IMR-90 (cell line): ENCODE data around the gene GPX1. TPM values are rescaled to one million over a fixed set of nuclear protein-coding genes. Genes with fewer than 3 reads are reported as not detected.

Source experiments
- ATAC-seq: fragments of 200-7000 bp; cut with Tn5 transposase; 2 replicates; pipeline ENCODE4 v1.9.1; 2020; ENCODE audit warnings: low read depth, mild to moderate bottlenecking, moderate library complexity
- BruUV-seq: library from RNA; stranded (reverse); fragments of 400-500 nt; replicated peaks from 2 replicates; lab custom pipeline; 2021; lab: Mats Ljungman, UMichigan
- CTCF ChIA-PET: fragments of 300-600 bp; formaldehyde crosslinking; extraction: SDS; loops from one replicate; lab custom pipeline; 2021; ENCODE audit warnings: antibody characterized with exemption; lab: Yijun Ruan, JAX
- POLR2A ChIA-PET: fragments of 300-600 bp; sonication (Branson Sonifier 250); formaldehyde crosslinking; loops from one replicate; lab custom pipeline; 2022; ENCODE audit warnings: antibody characterized with exemption; ENCODE audit not compliant: unreplicated experiment; lab: Charles Lee
- DNase-seq: peaks from one replicate; pipeline ENCODE4 v3.0.0; 2013
- H2AFZ ChIP-seq: replicated peaks from 2 replicates; pipeline ENCODE3; 2013; ENCODE audit warnings: low read length, mild to moderate bottlenecking; ENCODE audit not compliant: poor library complexity
- H2AK5ac ChIP-seq: 2 replicates; pipeline ENCODE4 v1.6.1; 2013; ENCODE audit warnings: low read depth, low read length, inconsistent platforms
- H2AK9ac ChIP-seq: replicated peaks from 2 replicates; pipeline ENCODE3; 2013; ENCODE audit warnings: mild to moderate bottlenecking, low read depth, low read length, moderate library complexity; ENCODE audit not compliant: poor library complexity
- H2BK120ac ChIP-seq: 2 replicates; pipeline ENCODE4 v1.6.1; 2013; ENCODE audit warnings: low read depth, low read length, inconsistent platforms
- H2BK15ac ChIP-seq: 3 replicates; pipeline ENCODE4 v1.6.1; 2013; ENCODE audit warnings: low read depth, low read length, inconsistent platforms
- H2BK20ac ChIP-seq: 2 replicates; pipeline ENCODE4 v1.6.1; 2013; ENCODE audit warnings: low read depth, mild to moderate bottlenecking, inconsistent platforms, low read length, moderate library complexity
- H2BK5ac ChIP-seq: 2 replicates; pipeline ENCODE4 v1.6.1; 2013; ENCODE audit warnings: mild to moderate bottlenecking, low read depth, low read length, inconsistent platforms; ENCODE audit not compliant: poor library complexity, severe bottlenecking
- H3K14ac ChIP-seq: replicated peaks from 2 replicates; pipeline ENCODE4 v1.6.1; 2013; ENCODE audit warnings: low read depth, low read length, inconsistent platforms
- H3K18ac ChIP-seq: 2 replicates; pipeline ENCODE4 v1.6.1; 2013; ENCODE audit warnings: low read depth, low read length, control low read depth
- H3K23ac ChIP-seq: 2 replicates; pipeline ENCODE4 v1.6.1; 2013; ENCODE audit warnings: low read depth, low read length, inconsistent platforms
- H3K27ac ChIP-seq: 2 replicates; pipeline ENCODE4 v1.5.1; 2013; ENCODE audit warnings: mild to moderate bottlenecking, control low read depth, low read length; ENCODE audit not compliant: insufficient read depth
- H3K27me3 ChIP-seq: 2 replicates; pipeline ENCODE4 v1.6.1; 2013; ENCODE audit warnings: low read length; ENCODE audit not compliant: control insufficient read depth, insufficient read depth
- H3K36me3 ChIP-seq: 2 replicates; pipeline ENCODE4 v1.6.1; 2013; ENCODE audit warnings: low read length, mixed read lengths; ENCODE audit not compliant: control insufficient read depth, insufficient read depth
- H3K4ac ChIP-seq: 2 replicates; pipeline ENCODE4 v1.6.1; 2013; ENCODE audit warnings: low read depth, low read length, inconsistent platforms
- H3K4me1 ChIP-seq: 2 replicates; pipeline ENCODE4 v1.6.1; 2013; ENCODE audit warnings: low read length, mixed read lengths; ENCODE audit not compliant: control insufficient read depth, insufficient read depth
- H3K4me2 ChIP-seq: 2 replicates; pipeline ENCODE4 v1.6.1; 2013; ENCODE audit warnings: low read depth, mild to moderate bottlenecking, control low read depth, low read length, moderate library complexity
- H3K4me3 ChIP-seq: 2 replicates; pipeline ENCODE4 v1.5.1; 2013; ENCODE audit warnings: low read depth, mild to moderate bottlenecking, control low read depth, low read length, moderate library complexity; ENCODE audit not compliant: insufficient read depth
- H3K56ac ChIP-seq: 2 replicates; pipeline ENCODE4 v1.6.1; 2013; ENCODE audit warnings: low read length, inconsistent platforms; ENCODE audit not compliant: insufficient read depth; ENCODE audit errors: extremely low read depth
- H3K79me1 ChIP-seq, 2 experiments: 2 replicates each; pipeline ENCODE4 v1.6.1; 2013; ENCODE audit warnings: low read length in 2 of 2, inconsistent platforms in 1 of 2, low read depth in 1 of 2
- H3K9ac ChIP-seq: 2 replicates; pipeline ENCODE4 v1.6.1; 2013; ENCODE audit warnings: low read depth, low read length, control low read depth
- H3K9me1 ChIP-seq: 2 replicates; pipeline ENCODE4 v1.6.1; 2013; ENCODE audit warnings: low read length, inconsistent platforms; ENCODE audit not compliant: insufficient read depth
- H3K9me3 ChIP-seq: 2 replicates; pipeline ENCODE4 v1.6.1; 2013; ENCODE audit warnings: low read length; ENCODE audit not compliant: control insufficient read depth, insufficient read depth
- H4K20me1 ChIP-seq: 2 replicates; pipeline ENCODE4 v1.6.1; 2013; ENCODE audit warnings: low read length, inconsistent platforms; ENCODE audit not compliant: insufficient read depth
- H4K5ac ChIP-seq: 2 replicates; pipeline ENCODE4 v1.6.1; 2013; ENCODE audit warnings: mild to moderate bottlenecking, low read depth, low read length, control low read depth
- H4K8ac ChIP-seq, 2 experiments: 2 replicates each; pipeline ENCODE4 v1.6.1; 2013; ENCODE audit warnings: low read depth in 2 of 2, low read length in 2 of 2, control low read depth in 1 of 2, inconsistent platforms in 1 of 2
- H4K91ac ChIP-seq: 2 replicates; pipeline ENCODE4 v1.6.1; 2013; ENCODE audit warnings: low read depth, low read length, inconsistent platforms; ENCODE audit not compliant: insufficient read depth
- CEBPB ChIP-seq: IDR thresholded peaks from 2 replicates; pipeline ENCODE4 v1.6.1; 2012; ENCODE audit warnings: low read depth, low read length, improper control_type of control experiment
- CHD1 ChIP-seq: IDR thresholded peaks from 2 replicates; pipeline ENCODE4 v1.6.1; 2012; ENCODE audit warnings: low read depth, low read length, improper control_type of control experiment
- FOS ChIP-seq: fragments of 150-350 bp; IDR thresholded peaks from 2 replicates; pipeline ENCODE4 v1.6.1; 2016; ENCODE audit warnings: low read depth, low read length
- MAFK ChIP-seq: IDR thresholded peaks from 2 replicates; pipeline ENCODE4 v1.6.1; 2012; ENCODE audit warnings: low read depth, low read length, improper control_type of control experiment
- MXI1 ChIP-seq: IDR thresholded peaks from 2 replicates; pipeline ENCODE4 v1.6.1; 2012; ENCODE audit warnings: low read depth, mild to moderate bottlenecking, low read length, moderate library complexity, borderline replicate concordance
- NFE2L2 ChIP-seq: fragments of 150-350 bp; IDR thresholded peaks from 2 replicates; pipeline ENCODE4 v1.6.1; 2016; ENCODE audit warnings: low read depth, mild to moderate bottlenecking, low read length
- RCOR1 ChIP-seq: IDR thresholded peaks from 2 replicates; pipeline ENCODE4 v1.6.1; 2012; ENCODE audit warnings: mild to moderate bottlenecking, low read length, improper control_type of control experiment; ENCODE audit not compliant: insufficient replicate concordance
- SMC3 ChIP-seq: fragments of 150-350 bp; IDR thresholded peaks from 2 replicates; pipeline ENCODE4 v1.6.1; 2016; ENCODE audit warnings: low read depth, mild to moderate bottlenecking, antibody characterized with exemption, low read length, moderate library complexity
- USF2 ChIP-seq: fragments of 150-350 bp; IDR thresholded peaks from 2 replicates; pipeline ENCODE4 v1.6.1; 2017; ENCODE audit warnings: mild to moderate bottlenecking, antibody characterized with exemption, low read length, low read depth
- WGBS, 2 experiments: methylation state at CpG; one replicate each; pipeline versions ENCODE4 v1.1.5 to v1.1.7; 2013; ENCODE audit warnings: missing lambda C conversion rate in 2 of 2; ENCODE audit not compliant: insufficient read length in 1 of 2; ENCODE audit errors: extremely low coverage in 2 of 2; 5-methylcytosine and 5-hydroxymethylcytosine counted together
- dilution Hi-C: fragments of 300-500 bp; cut with HindIII; formaldehyde crosslinking; loops from one replicate; pipeline ENCODE4 v1.14.3; 2018; ENCODE audit warnings: low sequenced_read_pairs; ENCODE audit not compliant: unreplicated experiment
- in situ Hi-C: fragments of 300-500 bp; cut with MboI; formaldehyde crosslinking; loops from 3 replicates; pipeline ENCODE4 v1.14.3; 2019; ENCODE audit warnings: low sequenced_read_pairs, inconsistent platforms, mixed read lengths
- intact Hi-C: fragments of 100-400 bp; cut with micrococcal nuclease; formaldehyde crosslinking; loops from 2 replicates; pipeline ENCODE4 v1.10.0; 2022
- polyA plus RNA-seq, 3 experiments: library from polyadenylated mRNA; depleted of rRNA; stranded (reverse); fragments of >200 nt; gene quantifications; 2 replicates each; pipeline ENCODE4 v1.2.3, GENCODE V29; 2012; ENCODE audit warnings: low replicate concordance in 1 of 3
- total RNA-seq: library from RNA; depleted of rRNA; stranded (reverse); fragments of >200 nt; gene quantifications from 2 replicates; pipeline ENCODE4 v1.2.3, GENCODE V29; 2012
- TF ChIP-seq, protein P1 (sequence below): conservative IDR thresholded peaks from 2 replicates; pipeline ENCODE4 v1.5.1; 2012; ENCODE audit warnings: mild to moderate bottlenecking, low read depth, low read length, improper control_type of control experiment
- TF ChIP-seq, protein P2 (sequence below): fragments of 150-350 bp; IDR thresholded peaks from 2 replicates; pipeline ENCODE4 v1.6.1; 2016; ENCODE audit warnings: low read depth, mild to moderate bottlenecking, low read length, moderate library complexity, borderline replicate concordance

The GPX1 gene
- total and polyA plus RNA-seq, 2 of the 4 experiments (the other 2 are of a cell fraction) = 128 to 680 TPM

DNA sequence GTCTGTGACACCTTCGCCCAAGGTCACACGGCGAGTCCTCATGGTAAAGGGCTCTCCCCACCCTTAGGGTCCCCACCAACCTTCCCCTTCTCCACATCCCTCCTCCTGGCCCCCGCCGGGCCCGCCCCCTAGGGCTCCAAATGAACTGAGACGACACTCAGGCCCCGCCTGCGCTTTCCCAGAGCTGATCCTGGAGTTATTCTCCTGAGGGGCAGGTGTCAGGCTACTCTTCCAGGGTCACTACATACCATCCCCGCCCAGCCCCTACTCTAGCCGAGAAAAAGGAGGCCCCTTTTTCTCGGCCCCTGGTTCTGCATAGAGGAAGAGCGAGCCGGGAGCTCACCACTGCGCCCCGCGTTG is 18.6 kb downstream of the GPX1 start:
- peak overlapping the region; percentile 89 for H3K56ac ChIP-seq
- peak overlapping the region; percentile 76; the same call in 1 of the 2 replicates for H2BK120ac ChIP-seq
- peak overlapping the region; percentile 93 for H2AK9ac ChIP-seq
- peak overlapping the region; percentile 55 for H3K18ac ChIP-seq
- H4K5ac ChIP-seq = peak overlapping the region; percentile 84
- 0% methylated on average over 7 of the region's 17 CpGs; no CpG with 5 or more reads in 1 of the 2 experiments for WGBS, 2 experiments
- intact Hi-C loops = no loop called here
- peak overlapping the region; percentile 94 for H2AK5ac ChIP-seq
- H3K4ac ChIP-seq = peak overlapping the region; percentile 88
- peak overlapping the region; percentile 100 for H3K4me2 ChIP-seq
- H2AFZ ChIP-seq = peak overlapping the region; percentile 94
- H3K23ac ChIP-seq = peak overlapping the region; percentile 96
- H4K8ac ChIP-seq = peak overlapping the region; percentile 89 to 93
- H3K27ac ChIP-seq = peak overlapping the region; percentile 93
- H4K20me1 ChIP-seq = no peaks in the 10 kb centered on the region; the same call in none of the 2 replicates
- peak overlapping the region; percentile 95 for H3K14ac ChIP-seq
- H3K79me1 ChIP-seq = peaks cover 3 to 47% of the 10 kb centered on the region in 2 experiments; a peak in 3 of 4 replicates
- H3K4me3 ChIP-seq = peak overlapping the region; percentile 87
- H2BK20ac ChIP-seq = no peak overlapping the region
- H3K27me3 ChIP-seq = no peaks in the 10 kb centered on the region
- ChIA-PET POLR2A (interaction anchor here (0.8 to 1.7 kb wide), 2 partner anchors 12 to 90 kb away, joined by 8 to 9 read pairs; partner anchors contain the start of gene NICN1), CTCF (interaction anchor here (0.6 to 1.6 kb wide), 3 partner anchors 13 to 104 kb away, joined by 4 to 6 read pairs (median 5); no protein-coding TSS in a partner anchor)
- no peak overlapping the region; the same call in 2 of the 3 replicates for H2BK15ac ChIP-seq
- no TSS peak for BruUV-seq
- DNase-seq (no peak), ATAC-seq (peak; percentile 35)
- no peaks in the 10 kb centered on the region for H3K9me3 ChIP-seq
- H3K9me1 ChIP-seq = peaks cover 5% of the 10 kb centered on the region
- H4K91ac ChIP-seq = peak overlapping the region; percentile 79
- in situ Hi-C loops = no loop called here
- dilution Hi-C loops = no loop called here
- H3K36me3 ChIP-seq = peaks cover 9% of the 10 kb centered on the region
- H3K9ac ChIP-seq = peak overlapping the region; percentile 96
- TF ChIP-seq MXI1 = no peak
- no peak for TF ChIP-seq CEBPB
- TF ChIP-seq FOS = no peak
- TF ChIP-seq, protein P1, sequence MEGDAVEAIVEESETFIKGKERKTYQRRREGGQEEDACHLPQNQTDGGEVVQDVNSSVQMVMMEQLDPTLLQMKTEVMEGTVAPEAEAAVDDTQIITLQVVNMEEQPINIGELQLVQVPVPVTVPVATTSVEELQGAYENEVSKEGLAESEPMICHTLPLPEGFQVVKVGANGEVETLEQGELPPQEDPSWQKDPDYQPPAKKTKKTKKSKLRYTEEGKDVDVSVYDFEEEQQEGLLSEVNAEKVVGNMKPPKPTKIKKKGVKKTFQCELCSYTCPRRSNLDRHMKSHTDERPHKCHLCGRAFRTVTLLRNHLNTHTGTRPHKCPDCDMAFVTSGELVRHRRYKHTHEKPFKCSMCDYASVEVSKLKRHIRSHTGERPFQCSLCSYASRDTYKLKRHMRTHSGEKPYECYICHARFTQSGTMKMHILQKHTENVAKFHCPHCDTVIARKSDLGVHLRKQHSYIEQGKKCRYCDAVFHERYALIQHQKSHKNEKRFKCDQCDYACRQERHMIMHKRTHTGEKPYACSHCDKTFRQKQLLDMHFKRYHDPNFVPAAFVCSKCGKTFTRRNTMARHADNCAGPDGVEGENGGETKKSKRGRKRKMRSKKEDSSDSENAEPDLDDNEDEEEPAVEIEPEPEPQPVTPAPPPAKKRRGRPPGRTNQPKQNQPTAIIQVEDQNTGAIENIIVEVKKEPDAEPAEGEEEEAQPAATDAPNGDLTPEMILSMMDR = no peak
- TF ChIP-seq SMC3 = no peak
- TF ChIP-seq NFE2L2 = no peak
- TF ChIP-seq CHD1 = no peak
- TF ChIP-seq, protein P2, sequence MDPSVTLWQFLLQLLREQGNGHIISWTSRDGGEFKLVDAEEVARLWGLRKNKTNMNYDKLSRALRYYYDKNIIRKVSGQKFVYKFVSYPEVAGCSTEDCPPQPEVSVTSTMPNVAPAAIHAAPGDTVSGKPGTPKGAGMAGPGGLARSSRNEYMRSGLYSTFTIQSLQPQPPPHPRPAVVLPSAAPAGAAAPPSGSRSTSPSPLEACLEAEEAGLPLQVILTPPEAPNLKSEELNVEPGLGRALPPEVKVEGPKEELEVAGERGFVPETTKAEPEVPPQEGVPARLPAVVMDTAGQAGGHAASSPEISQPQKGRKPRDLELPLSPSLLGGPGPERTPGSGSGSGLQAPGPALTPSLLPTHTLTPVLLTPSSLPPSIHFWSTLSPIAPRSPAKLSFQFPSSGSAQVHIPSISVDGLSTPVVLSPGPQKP = no peak
- TF ChIP-seq MAFK = no peak
- no peak for TF ChIP-seq RCOR1
- no peak for TF ChIP-seq USF2
- peaks cover 10% of the 10 kb centered on the region; the same call in 1 of the 2 replicates for H3K4me1 ChIP-seq
- H2BK5ac ChIP-seq = peak overlapping the region; percentile 65
